Trophoblast cell (in vitro differentiated cells and primary cell): ENCODE results near the gene EPB41L2.

Experiments
- DNase-seq, 2 donors: peaks; one replicate each; pipeline ENCODE4 v3.0.0-alpha.2; 2016
- H2AFZ ChIP-seq: 2 replicates; pipeline ENCODE4 v1.6.1; 2013; ENCODE audit warnings: low read length, moderate library complexity, mild to moderate bottlenecking; ENCODE audit not compliant: insufficient read depth, poor library complexity
- H2AK5ac ChIP-seq: 2 replicates; pipeline ENCODE4 v1.6.1; 2013; ENCODE audit warnings: mild to moderate bottlenecking, low read length
- H2BK120ac ChIP-seq: 2 replicates; pipeline ENCODE4 v1.6.1; 2013; ENCODE audit warnings: low read length, mild to moderate bottlenecking, moderate library complexity; ENCODE audit not compliant: insufficient read depth, poor library complexity
- H2BK12ac ChIP-seq: 2 replicates; pipeline ENCODE4 v1.6.1; 2013; ENCODE audit warnings: mild to moderate bottlenecking, low read length, moderate library complexity
- H2BK5ac ChIP-seq: 2 replicates; pipeline ENCODE4 v1.6.1; 2013; ENCODE audit warnings: low read length, low read depth, moderate library complexity, mild to moderate bottlenecking; ENCODE audit not compliant: poor library complexity
- H3K14ac ChIP-seq: 2 replicates; pipeline ENCODE4 v1.6.1; 2013; ENCODE audit warnings: mild to moderate bottlenecking, low read length
- H3K18ac ChIP-seq: 2 replicates; pipeline ENCODE4 v1.6.1; 2013; ENCODE audit warnings: mild to moderate bottlenecking, low read length
- H3K23ac ChIP-seq: 2 replicates; pipeline ENCODE4 v1.6.1; 2013; ENCODE audit warnings: low read length
- H3K27ac ChIP-seq: 2 replicates; pipeline ENCODE4 v1.5.1; 2013; ENCODE audit warnings: low read depth, mild to moderate bottlenecking, inconsistent platforms, low read length, moderate library complexity
- H3K27me3 ChIP-seq: 2 replicates; pipeline ENCODE4 v1.6.1; 2013; ENCODE audit warnings: inconsistent platforms, mild to moderate bottlenecking, low read length, moderate library complexity; ENCODE audit not compliant: insufficient read depth
- H3K36me3 ChIP-seq, 2 experiments: 1 replicate in 1 of 2; 2 replicates in 1 of 2; pipeline ENCODE4 v1.6.1; 2013; ENCODE audit warnings: low read length in 2 of 2, mild to moderate bottlenecking in 2 of 2, moderate library complexity in 1 of 2; ENCODE audit not compliant: insufficient read depth in 2 of 2, control insufficient read depth in 1 of 2
- H3K4ac ChIP-seq: 2 replicates; pipeline ENCODE4 v1.6.1; 2013; ENCODE audit warnings: low read depth, mild to moderate bottlenecking, low read length, moderate library complexity
- H3K4me1 ChIP-seq, 2 experiments: 1 replicate in 1 of 2; 2 replicates in 1 of 2; pipeline ENCODE4 v1.6.1; 2013; ENCODE audit warnings: low read length in 2 of 2, mild to moderate bottlenecking in 2 of 2, moderate library complexity in 1 of 2; ENCODE audit not compliant: insufficient read depth in 2 of 2, control insufficient read depth in 1 of 2
- H3K4me2 ChIP-seq: 2 replicates; pipeline ENCODE4 v1.6.1; 2013; ENCODE audit warnings: inconsistent platforms, mild to moderate bottlenecking, low read length, moderate library complexity
- H3K4me3 ChIP-seq: 2 replicates; pipeline ENCODE4 v1.5.1; 2013; ENCODE audit warnings: mild to moderate bottlenecking, low read depth, low read length, inconsistent platforms
- H3K79me1 ChIP-seq: one replicate; pipeline ENCODE4 v1.6.1; 2013; ENCODE audit warnings: low read length
- H3K79me2 ChIP-seq: 2 replicates; pipeline ENCODE4 v1.6.1; 2013; ENCODE audit warnings: low read length, mild to moderate bottlenecking; ENCODE audit not compliant: control insufficient read depth, insufficient read depth, poor library complexity
- H3K9ac ChIP-seq: 2 replicates; pipeline ENCODE4 v1.6.1; 2013; ENCODE audit warnings: mild to moderate bottlenecking, low read length
- H3K9me3 ChIP-seq: 2 replicates; pipeline ENCODE4 v1.6.1; 2013; ENCODE audit warnings: low read depth, mild to moderate bottlenecking, control low read depth, inconsistent platforms, low read length; ENCODE audit not compliant: insufficient read depth
- H4K12ac ChIP-seq: 2 replicates; pipeline ENCODE4 v1.6.1; 2013; ENCODE audit warnings: low read depth, mild to moderate bottlenecking, low read length, moderate library complexity
- H4K8ac ChIP-seq: 2 replicates; pipeline ENCODE4 v1.6.1; 2013; ENCODE audit warnings: low read depth, mild to moderate bottlenecking, low read length, moderate library complexity
- H4K91ac ChIP-seq: one replicate; pipeline ENCODE4 v1.6.1; 2013; ENCODE audit warnings: low read depth, mild to moderate bottlenecking, low read length, moderate library complexity
- WGBS: extraction: QIAGEN DNeasy Blood & Tissue Kit; methylation state at CpG from one replicate; pipeline ENCODE4 v1.1.7; 2013; ENCODE audit warnings: missing lambda C conversion rate; ENCODE audit not compliant: insufficient read length, insufficient coverage; ENCODE audit errors: extremely low coverage; 5-methylcytosine and 5-hydroxymethylcytosine counted together

The EPB41L2 gene

GRCh38 chr6:131082335-131082734 lies 19.3 kb upstream of the EPB41L2 start:
- H3K79me2 ChIP-seq, result no peaks in the 10 kb centered on the region
- H3K9ac ChIP-seq, result no peak overlapping the region
- H3K23ac ChIP-seq, result no peak overlapping the region
- no peaks in the 10 kb centered on the region for H3K79me1 ChIP-seq
- H3K27ac ChIP-seq, result no peak overlapping the region
- no peak overlapping the region for H2AK5ac ChIP-seq
- H4K8ac ChIP-seq, result no peak overlapping the region
- no peak overlapping the region for H4K91ac ChIP-seq
- H2BK120ac ChIP-seq, result no peak overlapping the region
- H3K9me3 ChIP-seq, result peaks cover 7% of the 10 kb centered on the region
- no peaks in the 10 kb centered on the region for H3K36me3 ChIP-seq
- no peak for DNase-seq
- no peak overlapping the region for H2BK12ac ChIP-seq
- no peaks in the 10 kb centered on the region for H3K27me3 ChIP-seq
- no peak overlapping the region for H4K12ac ChIP-seq
- H2BK5ac ChIP-seq, result no peak overlapping the region
- H3K4me3 ChIP-seq, result no peak overlapping the region
- H3K18ac ChIP-seq, result no peak overlapping the region
- WGBS, result no CpG with 5 or more reads among the region's 1 CpG
- no peak overlapping the region for H2AFZ ChIP-seq
- H3K4me1 ChIP-seq, result no peaks in the 10 kb centered on the region
- H3K14ac ChIP-seq, result no peak overlapping the region
- H3K4me2 ChIP-seq, result no peak overlapping the region
- no peak overlapping the region for H3K4ac ChIP-seq

- H3K18ac ChIP-seq, result no peak overlapping the region
- no peak overlapping the region for H3K27ac ChIP-seq
- no peak overlapping the region for H3K4me3 ChIP-seq
- no peak overlapping the region for H4K8ac ChIP-seq
- H4K12ac ChIP-seq, result no peak overlapping the region
- DNase-seq, result no peak
- H2BK120ac ChIP-seq, result no peak overlapping the region
- no peaks in the 10 kb centered on the region for H3K4me1 ChIP-seq
- H3K4ac ChIP-seq, result no peak overlapping the region
- H3K23ac ChIP-seq, result no peak overlapping the region
- H3K9ac ChIP-seq, result no peak overlapping the region
- H3K36me3 ChIP-seq, result no peaks in the 10 kb centered on the region
- no peak overlapping the region for H2BK12ac ChIP-seq
- no peak overlapping the region for H2AK5ac ChIP-seq
- peaks cover 1% of the 10 kb centered on the region for H3K9me3 ChIP-seq
- no peaks in the 10 kb centered on the region for H3K79me2 ChIP-seq
- WGBS, result no CpG with 5 or more reads among the region's 6 CpGs
- H2AFZ ChIP-seq, result no peak overlapping the region
- H2BK5ac ChIP-seq, result no peak overlapping the region
- no peaks in the 10 kb centered on the region for H3K79me1 ChIP-seq
- H3K14ac ChIP-seq, result no peak overlapping the region
- H4K91ac ChIP-seq, result no peak overlapping the region
- no peak overlapping the region for H3K4me2 ChIP-seq
- H3K27me3 ChIP-seq, result no peaks in the 10 kb centered on the region
These were observed 17.0 kb upstream of the EPB41L2 start for GRCh38 chr6:131080084-131080483.

GRCh38 chr6:131073577-131073976 lies 10.5 kb upstream of the EPB41L2 start:
- no CpG with 5 or more reads among the region's 2 CpGs for WGBS
- Histone ChIP-seq H2AK5ac (no peak overlapping the region), H2BK120ac (no peak overlapping the region), H3K4me1 (no peaks in the 10 kb centered on the region), H3K27me3 (no peaks in the 10 kb centered on the region), H3K4me2 (no peak overlapping the region), H4K8ac (no peak overlapping the region), H3K27ac (no peak overlapping the region), H4K12ac (no peak overlapping the region), H3K18ac (no peak overlapping the region), H3K23ac (no peak overlapping the region), H3K79me2 (no peaks in the 10 kb centered on the region), H3K9me3 (no peaks in the 10 kb centered on the region), H3K79me1 (no peaks in the 10 kb centered on the region), H3K14ac (no peak overlapping the region), H3K36me3 (no peaks in the 10 kb centered on the region), H2BK12ac (no peak overlapping the region), H2AFZ (no peak overlapping the region), H3K4ac (no peak overlapping the region), H3K4me3 (no peak overlapping the region), H2BK5ac (no peak overlapping the region), H3K9ac (no peak overlapping the region), H4K91ac (no peak overlapping the region)
- DNase-seq, result no peak

GRCh38 chr6:131070061-131070460 lies 7.0 kb upstream of the EPB41L2 start:
- Histone ChIP-seq H4K8ac (no peak overlapping the region), H4K12ac (no peak overlapping the region), H3K27ac (no peak overlapping the region), H3K4me3 (no peak overlapping the region), H3K4ac (no peak overlapping the region), H3K9me3 (no peaks in the 10 kb centered on the region), H2BK120ac (no peak overlapping the region), H4K91ac (no peak overlapping the region), H3K18ac (no peak overlapping the region), H3K23ac (no peak overlapping the region), H3K79me2 (no peaks in the 10 kb centered on the region), H3K79me1 (no peaks in the 10 kb centered on the region), H2BK12ac (no peak overlapping the region), H3K14ac (no peak overlapping the region), H2AK5ac (no peak overlapping the region), H3K4me2 (no peak overlapping the region), H2BK5ac (no peak overlapping the region), H2AFZ (no peak overlapping the region), H3K9ac (no peak overlapping the region), H3K4me1 (no peaks in the 10 kb centered on the region), H3K36me3 (no peaks in the 10 kb centered on the region), H3K27me3 (no peaks in the 10 kb centered on the region)
- no peak for DNase-seq
- no CpG with 5 or more reads among the region's 3 CpGs for WGBS
